ENCODE data around the gene SPIRE1.
A peak's percentile ranks its signal among the peaks of the same experiment; 100 is the strongest.
"Not testable (repeated sequence)": the region's sequence is repeated elsewhere in the genome, so short reads cannot be mapped to it uniquely, and the experiment has no call there.

SPIRE1 gene

GRCh38 chr18:12411456-12411855 is 246.5 kb downstream of the SPIRE1 start:
- peaks cover 17% of the 10 kb centered on the region for H3K4me1 Mint-ChIP-seq
- peaks cover 2% of the 10 kb centered on the region for H3K36me3 Mint-ChIP-seq (ENCODE audit: low read depth)
- ATAC-seq (no peak), DNase-seq (no peak)
- H3K9me3 Mint-ChIP-seq, result no peaks in the 10 kb centered on the region
- H3K4me3 Mint-ChIP-seq, result no peak overlapping the region
- H3K27me3 Mint-ChIP-seq, result peaks cover 7% of the 10 kb centered on the region
- H3K27ac Mint-ChIP-seq, result no peak overlapping the region

- H3K36me3 Mint-ChIP-seq (ENCODE audit: low read depth); DNase-seq; H3K27ac Mint-ChIP-seq; ATAC-seq; H3K4me3 Mint-ChIP-seq; H3K9me3 Mint-ChIP-seq: not testable (repeated sequence)
- Mint-ChIP-seq H3K4me1 (peaks cover 23% of the 10 kb centered on the region), H3K27me3 (peaks cover 14% of the 10 kb centered on the region)
These were observed 247.2 kb downstream of the SPIRE1 start for GRCh38 chr18:12410747-12411146.

GRCh38 chr18:12410081-12410481 is 247.8 kb downstream of the SPIRE1 start:
- peaks cover 24% of the 10 kb centered on the region for H3K4me1 Mint-ChIP-seq
- H3K36me3 Mint-ChIP-seq (ENCODE audit: low read depth), result peaks cover 2% of the 10 kb centered on the region
- H3K4me3 Mint-ChIP-seq, result no peak overlapping the region
- H3K27ac Mint-ChIP-seq, result no peak overlapping the region
- ATAC-seq (no peak), DNase-seq (no peak)
- peaks cover 21% of the 10 kb centered on the region for H3K27me3 Mint-ChIP-seq
- H3K9me3 Mint-ChIP-seq, result no peaks in the 10 kb centered on the region

- Mint-ChIP-seq H3K4me3 (no peak overlapping the region), H3K27ac (no peak overlapping the region), H3K9me3 (no peaks in the 10 kb centered on the region), H3K4me1 (peaks cover 24% of the 10 kb centered on the region), H3K36me3 (ENCODE audit: low read depth) (peaks cover 2% of the 10 kb centered on the region), H3K27me3 (peaks cover 27% of the 10 kb centered on the region)
- DNase-seq (no peak), ATAC-seq (no peak)
These were observed 248.4 kb downstream of the SPIRE1 start for GRCh38 chr18:12409469-12409868.

- H3K36me3 Mint-ChIP-seq (ENCODE audit: low read depth), result no peaks in the 10 kb centered on the region
- H3K9me3 Mint-ChIP-seq, result no peaks in the 10 kb centered on the region
- DNase-seq (peak; percentile 28), ATAC-seq (peak; percentile 11)
- H3K27me3 Mint-ChIP-seq, result peaks cover 35% of the 10 kb centered on the region
- peak overlapping the region; percentile 88 for H3K4me3 Mint-ChIP-seq
- peaks cover 31% of the 10 kb centered on the region for H3K4me1 Mint-ChIP-seq
- peak overlapping the region; percentile 72 for H3K27ac Mint-ChIP-seq
These were observed 249.5 kb downstream of the SPIRE1 start for GRCh38 chr18:12408247-12408869.

GRCh38 chr18:12406371-12407111 is 251.4 kb downstream of the SPIRE1 start:
- no peak overlapping the region for H3K27ac Mint-ChIP-seq
- peaks cover 31% of the 10 kb centered on the region for H3K4me1 Mint-ChIP-seq
- peak overlapping the region; percentile 48 for H3K4me3 Mint-ChIP-seq
- no peaks in the 10 kb centered on the region for H3K9me3 Mint-ChIP-seq
- ATAC-seq (no peak), DNase-seq (no peak)
- no peaks in the 10 kb centered on the region for H3K36me3 Mint-ChIP-seq (ENCODE audit: low read depth)
- H3K27me3 Mint-ChIP-seq, result peaks cover 48% of the 10 kb centered on the region

GRCh38 chr18:12405066-12405465 is 252.8 kb downstream of the SPIRE1 start:
- Mint-ChIP-seq H3K4me3 (no peak overlapping the region), H3K9me3 (no peaks in the 10 kb centered on the region), H3K27ac (no peak overlapping the region), H3K36me3 (ENCODE audit: low read depth) (no peaks in the 10 kb centered on the region), H3K27me3 (peaks cover 51% of the 10 kb centered on the region), H3K4me1 (peaks cover 31% of the 10 kb centered on the region)
- ATAC-seq (no peak), DNase-seq (no peak)

GRCh38 chr18:12403601-12404506 is 254.1 kb downstream of the SPIRE1 start:
- Mint-ChIP-seq H3K4me1 (peaks cover 30% of the 10 kb centered on the region), H3K9me3 (no peaks in the 10 kb centered on the region), H3K27ac (peak overlapping the region; percentile 22), H3K27me3 (peaks cover 52% of the 10 kb centered on the region), H3K4me3 (no peak overlapping the region), H3K36me3 (ENCODE audit: low read depth) (no peaks in the 10 kb centered on the region)
- no peak for DNase-seq
- no peak for ATAC-seq

GRCh38 chr18:12401881-12402280 is 256.0 kb downstream of the SPIRE1 start:
- Mint-ChIP-seq H3K4me3 (no peak overlapping the region), H3K4me1 (peaks cover 18% of the 10 kb centered on the region), H3K27me3 (peaks cover 49% of the 10 kb centered on the region), H3K27ac (no peak overlapping the region), H3K36me3 (ENCODE audit: low read depth) (no peaks in the 10 kb centered on the region), H3K9me3 (no peaks in the 10 kb centered on the region)
- no peak for DNase-seq
- no peak for ATAC-seq

GRCh38 chr18:12399231-12399630 is 258.7 kb downstream of the SPIRE1 start:
- ATAC-seq (no peak), DNase-seq (no peak)
- Mint-ChIP-seq H3K9me3 (no peaks in the 10 kb centered on the region), H3K4me1 (peaks cover 7% of the 10 kb centered on the region), H3K36me3 (ENCODE audit: low read depth) (no peaks in the 10 kb centered on the region), H3K27ac (no peak overlapping the region), H3K27me3 (peaks cover 29% of the 10 kb centered on the region), H3K4me3 (no peak overlapping the region)

- H3K36me3 Mint-ChIP-seq (ENCODE audit: low read depth), result no peaks in the 10 kb centered on the region
- no peak overlapping the region for H3K4me3 Mint-ChIP-seq
- peaks cover 24% of the 10 kb centered on the region for H3K27me3 Mint-ChIP-seq
- H3K9me3 Mint-ChIP-seq, result no peaks in the 10 kb centered on the region
- no peak for ATAC-seq
- no peak for DNase-seq
- no peak overlapping the region for H3K27ac Mint-ChIP-seq
- peaks cover 1% of the 10 kb centered on the region for H3K4me1 Mint-ChIP-seq
These were observed 259.3 kb downstream of the SPIRE1 start for GRCh38 chr18:12398625-12399024.

GRCh38 chr18:12397793-12398192 is 260.1 kb downstream of the SPIRE1 start:
- Mint-ChIP-seq H3K36me3 (ENCODE audit: low read depth) (no peaks in the 10 kb centered on the region), H3K27ac (no peak overlapping the region), H3K4me1 (no peaks in the 10 kb centered on the region), H3K27me3 (peaks cover 22% of the 10 kb centered on the region), H3K9me3 (no peaks in the 10 kb centered on the region), H3K4me3 (no peak overlapping the region)
- ATAC-seq (no peak), DNase-seq (no peak)

- ATAC-seq (no peak), DNase-seq (no peak)
- Mint-ChIP-seq H3K36me3 (ENCODE audit: low read depth) (no peaks in the 10 kb centered on the region), H3K4me1 (no peaks in the 10 kb centered on the region), H3K4me3 (no peak overlapping the region), H3K27ac (no peak overlapping the region), H3K9me3 (no peaks in the 10 kb centered on the region), H3K27me3 (peaks cover 16% of the 10 kb centered on the region)
These were observed 260.7 kb downstream of the SPIRE1 start for GRCh38 chr18:12397254-12397653.

Data from activated naive CD8-positive, alpha-beta T cell treated with anti-CD3 and anti-CD28 coated beads, Interleukin-2, amount 50 U/mL, for 24 hours (primary cell).